GM18508 (cell line): ENCODE data around the gene ARID4B.
"Not testable (repeated sequence)": the region's sequence is repeated elsewhere in the genome, so short reads cannot be mapped to it uniquely, and the experiment has no call there.

ENCODE experiments used
- ATAC-seq: cut with Tn5 transposase; IDR thresholded peaks from one replicate; pipeline ENCODE4 v1.9.1; 2021; ENCODE audit warnings: moderate number of reproducible peaks; ENCODE audit not compliant: insufficient read depth, unreplicated experiment

Gene ARID4B

GRCh38 chr1:235304549-235305451, 23.2 kb downstream of the ARID4B start:
- ATAC-seq = no peak

- ATAC-seq = no peak
Measured at GRCh38 chr1:235302143-235302542, 25.8 kb downstream of the ARID4B start.

GRCh38 chr1:235299169-235299858, 28.7 kb downstream of the ARID4B start:
- ATAC-seq = no peak

GRCh38 chr1:235298758-235299157, 29.2 kb downstream of the ARID4B start:
- no peak for ATAC-seq

- ATAC-seq = no peak
Measured at GRCh38 chr1:235297579-235297978, 30.4 kb downstream of the ARID4B start.

GRCh38 chr1:235296729-235297128, 31.2 kb downstream of the ARID4B start:
- ATAC-seq = no peak

- no peak for ATAC-seq
Measured at GRCh38 chr1:235295902-235296350, 32.1 kb downstream of the ARID4B start.

- ATAC-seq = no peak
Measured at GRCh38 chr1:235293322-235293942, 34.5 kb downstream of the ARID4B start.

GRCh38 chr1:235292790-235293189, 35.2 kb downstream of the ARID4B start:
- ATAC-seq = no peak

GRCh38 chr1:235291599-235292091, 36.3 kb downstream of the ARID4B start:
- ATAC-seq = no peak

- no peak for ATAC-seq
Measured at GRCh38 chr1:235290740-235291502, 37.1 kb downstream of the ARID4B start.

GRCh38 chr1:235289859-235290739, 37.9 kb downstream of the ARID4B start:
- ATAC-seq = no peak

- no peak for ATAC-seq
Measured at GRCh38 chr1:235287208-235287882, 40.6 kb downstream of the ARID4B start.

- ATAC-seq = no peak
Measured at GRCh38 chr1:235286667-235287066, 41.3 kb downstream of the ARID4B start.

- ATAC-seq = no peak
Measured at GRCh38 chr1:235284231-235284769, 43.7 kb downstream of the ARID4B start.

- ATAC-seq = not testable (repeated sequence)
Measured at GRCh38 chr1:235283636-235284035, 44.3 kb downstream of the ARID4B start.

GRCh38 chr1:235280467-235280866, 47.5 kb downstream of the ARID4B start:
- no peak for ATAC-seq

- ATAC-seq = no peak
Measured at GRCh38 chr1:235279694-235280093, 48.3 kb downstream of the ARID4B start.
